B cell (primary cell): ENCODE results near the gene GMEB2. TPM values are rescaled to one million over a fixed set of nuclear protein-coding genes. Genes with fewer than 3 reads are reported as not detected.
"Not testable (repeated sequence)": the region's sequence is repeated elsewhere in the genome, so short reads cannot be mapped to it uniquely, and the experiment has no call there.

Experiments used
- ATAC-seq: fragments of 200-7000 bp; cut with Tn5 transposase; one replicate; pipeline ENCODE4 v1.10.0; 2021; ENCODE audit warnings: low read depth, mild to moderate bottlenecking, moderate number of reproducible peaks, moderate library complexity
- CTCF ChIA-PET: fragments of 350-600 bp; sonication (Branson Sonifier 250); formaldehyde crosslinking; loops from one replicate; lab custom pipeline; 2021; ENCODE audit warnings: antibody characterized with exemption, inconsistent platforms; lab: Charles Lee
- POLR2A ChIA-PET: fragments of 350-600 bp; sonication (Branson Sonifier 250); formaldehyde crosslinking; loops from one replicate; lab custom pipeline; 2021; ENCODE audit warnings: antibody characterized with exemption; lab: Charles Lee
- DNase-seq: peaks from one replicate; pipeline ENCODE4 v3.0.0; 2013
- H2AFZ ChIP-seq: 2 replicates; pipeline ENCODE4 v1.6.1; 2012; ENCODE audit warnings: mild to moderate bottlenecking, low read depth, low read length; ENCODE audit not compliant: insufficient read depth, poor library complexity, severe bottlenecking
- H3K27ac ChIP-seq, 2 donors: 1 replicate in 1 of 2; 2 replicates in 1 of 2; pipeline ENCODE4 v1.5.1; 2012 to 2013; ENCODE audit warnings: low read length in 2 of 2, mild to moderate bottlenecking in 2 of 2, moderate library complexity in 1 of 2
- H3K27me3 ChIP-seq, 4 experiments: fragments of 200-600 bp in 1 of 4; sonication (generic) in 1 of 4; replicated peaks in 1 of 4; 1 replicate in 2 of 4; 2 replicates in 2 of 4; pipeline versions ENCODE4 v1.6.1 to v1.7.0; 2013 to 2016; ENCODE audit warnings: low read length in 3 of 4, mild to moderate bottlenecking in 2 of 4, mixed read lengths in 1 of 4, moderate library complexity in 1 of 4; ENCODE audit not compliant: insufficient read depth in 4 of 4, control insufficient read depth in 3 of 4; ENCODE audit errors: control extremely low read depth in 1 of 4
- H3K36me3 ChIP-seq, 2 experiments: replicated peaks in 1 of 2; 1 replicate in 1 of 2; 2 replicates in 1 of 2; pipeline versions ENCODE4 v1.6.1 to v1.7.1; 2013; ENCODE audit warnings: low read length in 1 of 2; ENCODE audit not compliant: insufficient read depth in 2 of 2, control insufficient read depth in 1 of 2; ENCODE audit errors: control extremely low read depth in 1 of 2, extremely low read depth in 1 of 2
- H3K4me1 ChIP-seq, 2 donors: fragments of 200-600 bp in 1 of 2; sonication (generic) in 1 of 2; 1 replicate in 1 of 2; 2 replicates in 1 of 2; pipeline versions ENCODE4 v1.5.1 to v1.6.1; 2013 to 2017; ENCODE audit warnings: low read length in 2 of 2; ENCODE audit not compliant: control insufficient read depth in 2 of 2, insufficient read depth in 2 of 2
- H3K4me2 ChIP-seq: replicated peaks from 2 replicates; pipeline ENCODE3; 2012; ENCODE audit warnings: mild to moderate bottlenecking, low read depth, low read length; ENCODE audit not compliant: poor library complexity, severe bottlenecking
- H3K4me3 ChIP-seq, 5 experiments: fragments of 200-600 bp in 1 of 5; sonication (generic) in 1 of 5; 1 replicate in 3 of 5; 2 replicates in 2 of 5; pipeline versions ENCODE4 v1.5.1 to v1.7.0; 2011 to 2016; ENCODE audit warnings: low read length in 4 of 5, mild to moderate bottlenecking in 4 of 5, low read depth in 2 of 5, control low read depth in 1 of 5, moderate library complexity in 1 of 5; ENCODE audit not compliant: insufficient read depth in 1 of 5; ENCODE audit errors: control extremely low read depth in 1 of 5, extremely low read depth in 1 of 5
- H3K79me2 ChIP-seq: fragments of 200-600 bp; sonication (generic); one replicate; pipeline ENCODE4 v1.6.0; 2016; ENCODE audit warnings: low read length; ENCODE audit not compliant: control insufficient read depth, insufficient read depth
- H3K9ac ChIP-seq: fragments of 200-600 bp; sonication (generic); 2 replicates; pipeline ENCODE4 v1.6.1; 2017; ENCODE audit warnings: mild to moderate bottlenecking, low read length, moderate library complexity
- H3K9me3 ChIP-seq, 3 donors: one replicate each; pipeline versions ENCODE4 v1.6.1 to v1.7.1; 2013; ENCODE audit warnings: low read length in 2 of 3; ENCODE audit not compliant: control insufficient read depth in 2 of 3, insufficient read depth in 1 of 3; ENCODE audit errors: control extremely low read depth in 1 of 3
- H4K20me1 ChIP-seq: 2 replicates; pipeline ENCODE4 v1.6.0; 2012; ENCODE audit warnings: mild to moderate bottlenecking, low read length; ENCODE audit not compliant: insufficient read depth, control insufficient read depth, poor library complexity, severe bottlenecking
- H3K27ac Mint-ChIP-seq: one replicate; pipeline ENCODE4 v1.8.0; 2021; ENCODE audit warnings: mixed read lengths
- H3K27me3 Mint-ChIP-seq: one replicate; pipeline ENCODE4 v1.8.0; 2021; ENCODE audit warnings: mixed read lengths
- H3K4me1 Mint-ChIP-seq: one replicate; pipeline ENCODE4 v1.8.0; 2021; ENCODE audit warnings: mixed read lengths
- H3K4me3 Mint-ChIP-seq: one replicate; pipeline ENCODE4 v1.8.0; 2021; ENCODE audit warnings: mixed read lengths
- H3K9me3 Mint-ChIP-seq: one replicate; pipeline ENCODE4 v1.8.0; 2022; ENCODE audit warnings: mixed read lengths; ENCODE audit not compliant: insufficient read depth
- WGBS: methylation state at CpG from one replicate; pipeline ENCODE4 v1.1.5; 2013; ENCODE audit warnings: missing lambda C conversion rate; ENCODE audit not compliant: insufficient coverage; 5-methylcytosine and 5-hydroxymethylcytosine counted together
- intact Hi-C: fragments of 100-400 bp; cut with micrococcal nuclease; formaldehyde crosslinking; loops from one replicate; pipeline ENCODE4 v1.10.0; 2022
- polyA plus RNA-seq: library from polyadenylated mRNA; depleted of rRNA; stranded (reverse); fragments of >200 nt; gene quantifications from 2 replicates; pipeline ENCODE4 v1.2.3, GENCODE V29; 2012
- total RNA-seq, 2 donors: library from RNA; stranded (reverse); fragments of 120-200 nt in 1 of 2; gene quantifications; 1 replicate in 1 of 2; 2 replicates in 1 of 2; pipeline versions ENCODE4 v1.2.3 to v1.2.4, GENCODE V29; 2013 to 2022

Gene GMEB2
- total and polyA plus RNA-seq, 2 donors (not counting 1 experiment from before 2014, with no cell fraction given), result 17.7 to 24.5 TPM

DNA sequence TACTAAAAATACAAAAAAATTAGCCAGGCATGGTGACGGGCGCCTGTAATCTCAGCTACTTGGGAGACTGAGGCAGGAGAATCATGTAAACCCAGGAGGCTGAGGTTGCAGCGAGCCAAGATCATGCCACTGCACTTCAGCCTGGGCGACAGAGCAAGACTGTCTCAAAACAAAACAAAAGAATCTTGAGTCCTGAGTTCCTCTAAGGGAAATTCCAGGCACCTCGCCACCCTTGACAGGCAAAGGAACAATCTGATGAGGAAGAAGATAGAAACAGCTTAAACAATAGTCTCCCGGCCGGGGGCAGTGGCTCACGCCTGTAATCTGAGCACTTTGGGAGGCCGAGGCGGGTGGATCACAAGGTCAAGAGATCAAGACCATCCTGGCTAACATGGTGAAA, 4.5 kb upstream of the GMEB2 start:
- H3K9me3 Mint-ChIP-seq, intact Hi-C loops, ATAC-seq, H4K20me1 ChIP-seq, H3K27me3 ChIP-seq, H3K4me3 ChIP-seq, H3K9me3 ChIP-seq, H2AFZ ChIP-seq, H3K9ac ChIP-seq, H3K27me3 Mint-ChIP-seq: not testable (repeated sequence)
- Mint-ChIP-seq H3K27ac (peak overlapping the region; percentile 93), H3K4me1 (peaks cover 61% of the 10 kb centered on the region), H3K4me3 (peak overlapping the region; percentile 78)
- 27% methylated on average over 5 of the region's 10 CpGs for WGBS
- Histone ChIP-seq H3K27ac (peak overlapping the region; percentile 26 to 92), H3K36me3 (peaks cover 0 to 12% of the 10 kb centered on the region in 2 experiments), H3K4me1 (peaks cover 69 to 78% of the 10 kb centered on the region in 2 donors), H3K79me2 (peaks cover 47% of the 10 kb centered on the region), H3K4me2 (peak overlapping the region; percentile 43)
- peak; percentile 71 for DNase-seq
- CTCF ChIA-PET, result interaction anchor here (2.2 to 2.9 kb wide), 2 partner anchors 10 to 93 kb away, joined by 7 to 12 read pairs; partner anchors contain the start of gene PTK6
- POLR2A ChIA-PET, result interaction anchor here (0.6 to 4.3 kb wide), 3 partner anchors 10 to 50 kb away, joined by 3 to 31 read pairs (median 5); no protein-coding TSS in a partner anchor

DNA sequence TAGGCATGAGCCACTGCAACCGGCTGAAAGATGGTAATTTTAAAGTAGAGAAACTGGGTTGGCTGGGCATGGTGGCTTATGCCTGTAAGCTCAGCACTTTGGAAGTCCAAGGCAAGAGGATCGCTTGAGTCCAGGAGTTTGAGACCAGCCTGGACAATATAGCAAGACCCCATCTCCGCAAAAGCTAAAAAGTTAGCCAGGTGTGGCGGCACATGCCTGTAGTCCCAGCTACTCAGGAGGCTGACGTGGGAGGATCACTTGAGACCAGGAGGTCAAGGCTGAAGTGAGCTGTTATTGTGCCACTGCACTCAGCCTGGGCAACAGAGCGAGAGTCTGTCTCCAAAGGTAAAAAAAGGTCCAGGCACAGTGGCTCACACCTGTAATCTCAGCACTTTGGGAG, 4.1 kb upstream of the GMEB2 start:
- Mint-ChIP-seq H3K27ac (peak overlapping the region; percentile 93), H3K4me1 (peaks cover 60% of the 10 kb centered on the region), H3K4me3 (peak overlapping the region; percentile 29)
- H2AFZ ChIP-seq, H3K9me3 Mint-ChIP-seq, DNase-seq, H3K27me3 ChIP-seq, H3K27me3 Mint-ChIP-seq, ATAC-seq, H4K20me1 ChIP-seq, H3K9me3 ChIP-seq, H3K4me3 ChIP-seq, intact Hi-C loops, H3K9ac ChIP-seq: not testable (repeated sequence)
- 97% methylated on average over 6 of the region's 6 CpGs for WGBS
- ChIA-PET POLR2A (interaction anchor here (0.5 to 4.3 kb wide), 3 partner anchors 10 to 56 kb away, joined by 3 to 31 read pairs (median 12); no protein-coding TSS in a partner anchor), CTCF (interaction anchor here (2.2 to 2.9 kb wide), 2 partner anchors 11 to 93 kb away, joined by 7 to 12 read pairs; partner anchors contain the start of gene PTK6)
- peaks cover 51% of the 10 kb centered on the region for H3K79me2 ChIP-seq
- H3K4me1 ChIP-seq, result peaks cover 66 to 76% of the 10 kb centered on the region in 2 donors
- peaks cover 0 to 12% of the 10 kb centered on the region in 2 experiments for H3K36me3 ChIP-seq
- H3K4me2 ChIP-seq, result peak overlapping the region; percentile 43
- H3K27ac ChIP-seq, result peak overlapping the region; percentile 26 to 92
